UCSD-AML1 (cell line): ENCODE data around the gene PGBD2.
"Not testable (repeated sequence)": the region's sequence is repeated elsewhere in the genome, so short reads cannot be mapped to it uniquely, and the experiment has no call there.

Source experiments
- DNase-seq: peaks from one replicate; lab custom pipeline; 2025; ENCODE audit not compliant: unreplicated experiment; lab: John Stamatoyannopoulos, UW

PGBD2 gene

GRCh38 chr1:248926401-248927182 is 20.6 kb downstream of the PGBD2 start:
- DNase-seq, result no peak

GRCh38 chr1:248927283-248927682 is 21.2 kb downstream of the PGBD2 start:
- not testable (repeated sequence) for DNase-seq

- not testable (repeated sequence) for DNase-seq
Measured at GRCh38 chr1:248928122-248928521, 22.1 kb downstream of the PGBD2 start.

- DNase-seq, result not testable (repeated sequence)
Measured at GRCh38 chr1:248930037-248930436, 24.0 kb downstream of the PGBD2 start.

- DNase-seq, result not testable (repeated sequence)
Measured at GRCh38 chr1:248938173-248938809, 32.3 kb downstream of the PGBD2 start.

GRCh38 chr1:248944134-248944999 is 38.3 kb downstream of the PGBD2 start:
- not testable (repeated sequence) for DNase-seq

- not testable (repeated sequence) for DNase-seq
Measured at GRCh38 chr1:248945000-248945423, 39.0 kb downstream of the PGBD2 start.

- DNase-seq, result not testable (repeated sequence)
Measured at GRCh38 chr1:248945453-248945852, 39.4 kb downstream of the PGBD2 start.

- not testable (repeated sequence) for DNase-seq
Measured at GRCh38 chr1:248945856-248946416, 39.9 kb downstream of the PGBD2 start.
